HG03135 (cell line): ENCODE measurements around the gene KRT10.
"Not testable (repeated sequence)": the region's sequence is repeated elsewhere in the genome, so short reads cannot be mapped to it uniquely, and the experiment has no call there.

Experiments used
- ATAC-seq: cut with Tn5 transposase; IDR thresholded peaks from one replicate; pipeline ENCODE4 v1.9.1; 2021; ENCODE audit warnings: mild to moderate bottlenecking, moderate library complexity; ENCODE audit not compliant: unreplicated experiment

KRT10 gene

DNA sequence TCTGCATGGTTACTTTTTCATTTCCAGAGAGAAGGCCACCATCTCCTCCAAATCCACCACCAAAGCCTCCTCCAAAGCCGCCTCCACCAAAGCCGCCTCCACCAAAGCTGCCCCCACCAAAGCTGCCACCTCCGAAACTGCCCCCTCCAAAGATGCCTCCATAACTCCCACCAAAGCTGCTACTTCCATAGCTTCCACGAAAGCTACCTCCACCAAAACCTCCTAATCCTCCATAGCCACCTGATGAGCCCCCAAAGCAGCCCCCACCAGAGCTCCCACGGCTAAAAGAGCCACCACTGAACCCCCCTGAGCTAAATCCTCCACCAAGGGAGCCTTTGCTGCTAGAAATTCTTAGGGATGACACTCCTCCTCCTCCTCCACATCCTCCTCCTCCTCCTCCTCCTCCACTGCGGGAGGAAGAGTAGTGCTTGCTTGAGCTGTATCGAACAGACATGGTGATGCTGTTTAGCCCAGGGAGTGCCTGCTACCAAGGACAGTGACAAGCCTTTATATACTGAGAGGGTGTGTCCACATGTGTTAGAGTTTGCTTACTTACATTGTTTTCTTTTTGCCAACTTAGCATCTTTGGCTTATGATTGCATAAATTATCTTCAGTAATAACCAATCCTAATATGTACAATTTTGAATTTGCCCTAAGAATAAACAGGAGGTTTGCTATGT is at the start of gene KRT10:
Gene KRT10 (minus strand): TSS at position 483 of the 681 bp plus-strand sequence. CDS start 29 bp downstream, at position 454.
- ATAC-seq, result no peak

GRCh38 chr17:40871316-40871715 is 48.9 kb upstream of the KRT10 start:
- ATAC-seq, result no peak

GRCh38 chr17:40870136-40870535 is 47.7 kb upstream of the KRT10 start:
- no peak for ATAC-seq

DNA sequence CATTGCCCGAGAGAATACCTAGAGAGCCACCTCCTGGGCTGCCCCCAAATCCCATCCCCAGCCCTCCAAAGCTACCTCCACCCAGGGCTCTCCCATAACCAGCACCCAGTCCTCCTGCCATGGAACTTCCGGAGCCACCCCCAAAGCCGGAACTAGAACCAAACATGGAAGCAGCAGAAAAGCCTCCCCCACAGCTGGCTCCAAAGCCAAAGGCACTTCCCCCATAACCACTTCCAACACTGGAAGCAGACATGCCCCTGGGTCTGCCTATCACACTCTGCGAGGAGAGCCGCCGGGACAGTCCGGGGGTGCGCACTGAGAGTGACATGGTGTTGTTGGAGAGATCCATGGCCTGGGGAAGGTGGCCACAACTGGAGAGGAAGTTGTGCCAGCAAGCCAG is 44.4 kb upstream of the KRT10 start, which contains the start of gene KRT12:
Gene KRT12 (minus strand): TSS at position 386 of the 400 bp plus-strand sequence. CDS start 37 bp downstream, at position 349.
- ATAC-seq, result no peak

GRCh38 chr17:40864661-40865390 is 42.4 kb upstream of the KRT10 start:
- no peak for ATAC-seq

DNA sequence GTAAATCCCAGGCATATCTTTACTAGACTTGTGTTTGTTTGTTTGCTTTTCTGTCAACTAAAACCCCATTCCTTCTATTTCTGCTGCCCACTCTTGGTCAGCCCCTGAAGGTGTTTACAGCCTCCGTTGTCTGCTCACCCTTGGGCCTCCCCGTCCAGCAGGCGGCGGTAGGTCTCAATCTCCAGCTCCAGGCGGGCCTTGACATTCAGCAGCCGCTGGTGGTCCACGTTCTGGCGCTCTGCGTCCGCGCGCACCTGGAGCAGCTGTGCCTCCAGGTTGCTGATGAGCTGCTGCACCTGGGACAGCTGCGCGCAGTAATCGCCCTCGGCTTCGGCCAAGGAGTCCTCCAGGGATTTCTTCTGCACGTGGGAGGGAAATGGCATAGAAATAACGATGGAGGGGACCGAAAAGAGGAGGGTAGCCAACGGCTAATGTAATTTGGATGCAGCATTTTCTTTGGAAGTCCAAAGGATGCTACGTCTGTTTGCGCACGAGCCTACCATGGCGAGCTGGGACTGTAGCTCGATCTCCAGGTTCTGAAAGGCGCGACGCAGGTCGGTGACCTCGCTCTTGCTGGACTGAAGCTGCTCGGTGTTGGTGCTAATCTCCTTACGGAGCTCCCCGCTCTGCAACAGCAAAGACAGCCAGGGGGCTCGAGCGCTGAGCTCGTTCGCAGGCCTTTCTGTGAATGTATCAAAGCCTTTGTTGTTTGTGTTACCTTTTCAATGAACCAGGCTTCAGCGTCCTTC is 40.7 kb upstream of the KRT10 start:
- ATAC-seq, result no peak

- ATAC-seq, result no peak
These were observed 37.1 kb upstream of the KRT10 start for GRCh38 chr17:40859536-40859935.

DNA sequence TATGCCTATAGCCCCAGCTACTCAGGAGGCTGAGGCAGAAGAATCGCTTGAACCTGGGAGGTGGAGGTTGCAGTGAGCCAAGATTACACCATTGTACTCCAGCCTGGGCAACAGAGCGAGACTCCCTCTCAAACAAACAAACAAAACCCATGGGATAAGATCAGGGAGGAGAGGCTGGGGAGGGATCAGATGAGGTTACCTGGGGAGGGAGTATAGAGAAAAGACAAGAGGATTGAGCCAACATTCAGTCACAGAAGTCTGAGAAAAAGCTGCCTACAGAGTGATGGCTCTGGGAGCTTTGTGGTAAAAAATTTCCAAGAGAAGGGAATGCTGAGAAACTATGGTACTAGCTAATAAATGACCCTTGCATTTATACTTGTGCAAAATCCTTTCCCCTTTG is 36.3 kb upstream of the KRT10 start:
- ATAC-seq, result not testable (repeated sequence)

DNA sequence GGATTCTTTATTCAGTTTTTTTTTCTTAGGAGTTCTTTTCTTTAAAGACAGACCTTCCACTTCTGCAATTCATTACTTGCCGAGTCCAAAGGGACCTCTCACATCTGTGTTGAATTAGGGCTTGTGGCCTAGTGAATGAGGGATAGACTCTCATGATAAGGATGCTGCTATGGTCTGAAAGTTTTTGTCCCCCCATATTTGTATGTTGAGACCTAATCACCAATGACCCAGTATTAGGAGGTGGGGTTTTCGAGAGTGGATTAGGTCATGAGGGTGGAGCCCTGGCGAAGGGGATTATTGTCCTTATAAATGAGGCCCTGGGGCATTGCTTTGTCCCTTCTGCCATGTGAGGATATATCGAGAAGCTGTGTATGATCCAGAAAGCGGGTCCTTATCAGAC is 35.1 kb upstream of the KRT10 start:
- ATAC-seq, result no peak

DNA sequence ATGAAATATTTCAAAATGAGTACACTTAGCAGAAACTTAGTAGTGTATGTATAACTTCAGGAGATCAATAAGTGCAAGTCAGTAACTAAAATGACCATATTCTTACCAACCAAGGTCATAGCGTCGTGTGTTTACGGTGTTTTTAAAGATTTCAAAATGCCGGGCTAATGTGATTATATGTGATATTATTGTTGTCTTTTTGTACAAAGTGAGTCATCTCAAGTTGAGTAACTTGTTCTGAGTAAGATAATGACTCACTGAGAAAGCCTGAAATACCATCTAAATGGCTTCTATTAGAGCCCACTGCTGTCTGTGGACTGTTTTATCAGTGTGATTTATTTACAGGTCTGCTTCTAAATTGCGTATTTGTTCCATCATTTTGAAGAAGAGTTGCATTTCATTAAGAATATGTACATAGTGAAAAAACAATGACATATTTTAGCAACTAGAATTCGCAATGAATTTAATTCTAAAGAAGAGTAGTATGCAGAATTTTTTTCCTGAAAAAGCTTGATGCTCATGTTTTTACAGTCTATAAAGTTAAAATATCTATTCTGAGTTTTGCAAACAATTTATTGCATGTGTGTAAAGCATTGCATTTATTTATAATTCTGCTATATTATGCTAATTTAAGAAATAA is 31.9 kb upstream of the KRT10 start:
- ATAC-seq, result no peak

DNA sequence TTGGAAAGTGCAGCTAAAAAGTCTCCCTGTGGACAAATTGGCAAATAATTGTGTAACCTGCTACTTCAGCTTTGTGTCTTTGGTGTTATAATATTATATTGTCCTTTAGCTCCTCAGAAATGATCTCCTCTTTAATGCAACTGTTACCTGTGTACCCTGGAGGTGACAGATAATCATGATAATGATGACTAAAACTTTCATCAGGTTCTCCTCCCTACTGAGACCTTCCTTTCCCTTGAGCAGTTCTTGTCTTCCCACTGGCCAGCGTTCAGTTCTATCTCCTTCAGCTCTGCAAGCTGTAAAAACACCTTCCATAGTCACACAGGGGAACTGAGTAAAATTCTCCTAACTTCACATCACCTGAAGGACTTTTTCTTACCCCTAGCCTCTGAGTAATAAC is 29.9 kb upstream of the KRT10 start:
- ATAC-seq, result no peak

DNA sequence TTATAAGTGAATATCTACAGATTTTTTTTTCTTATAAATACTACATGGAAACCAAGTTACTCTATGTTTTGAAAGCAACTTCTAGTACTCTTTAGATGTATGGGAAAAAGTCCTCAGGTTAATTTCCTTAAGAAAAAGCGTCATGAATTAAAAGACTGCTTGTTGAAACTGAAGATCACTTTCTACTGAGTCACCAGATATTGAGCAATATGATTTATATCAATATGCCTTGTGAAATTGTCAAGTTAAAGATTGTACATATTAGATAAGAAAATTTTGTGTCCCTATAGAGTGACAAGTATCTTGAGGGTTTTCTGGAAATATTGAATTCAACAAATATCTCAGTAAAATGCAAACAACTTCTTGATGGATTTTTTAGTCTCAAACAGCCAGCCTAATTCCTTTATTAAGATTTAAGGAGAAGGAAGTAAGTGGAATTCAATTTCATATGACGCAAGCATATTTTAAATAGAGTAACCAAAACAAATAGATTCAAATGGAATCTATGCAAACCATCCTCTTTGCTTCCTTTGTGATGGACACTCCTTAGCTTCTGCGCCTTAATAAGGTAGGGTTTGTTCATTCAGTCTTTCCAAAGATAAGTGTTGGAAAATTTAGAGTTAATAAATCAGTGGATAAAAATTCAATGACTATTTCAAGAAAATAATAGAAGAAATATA is 28.0 kb upstream of the KRT10 start:
- ATAC-seq, result no peak

- ATAC-seq, result no peak
These were observed 27.3 kb upstream of the KRT10 start for GRCh38 chr17:40849723-40850122.

DNA sequence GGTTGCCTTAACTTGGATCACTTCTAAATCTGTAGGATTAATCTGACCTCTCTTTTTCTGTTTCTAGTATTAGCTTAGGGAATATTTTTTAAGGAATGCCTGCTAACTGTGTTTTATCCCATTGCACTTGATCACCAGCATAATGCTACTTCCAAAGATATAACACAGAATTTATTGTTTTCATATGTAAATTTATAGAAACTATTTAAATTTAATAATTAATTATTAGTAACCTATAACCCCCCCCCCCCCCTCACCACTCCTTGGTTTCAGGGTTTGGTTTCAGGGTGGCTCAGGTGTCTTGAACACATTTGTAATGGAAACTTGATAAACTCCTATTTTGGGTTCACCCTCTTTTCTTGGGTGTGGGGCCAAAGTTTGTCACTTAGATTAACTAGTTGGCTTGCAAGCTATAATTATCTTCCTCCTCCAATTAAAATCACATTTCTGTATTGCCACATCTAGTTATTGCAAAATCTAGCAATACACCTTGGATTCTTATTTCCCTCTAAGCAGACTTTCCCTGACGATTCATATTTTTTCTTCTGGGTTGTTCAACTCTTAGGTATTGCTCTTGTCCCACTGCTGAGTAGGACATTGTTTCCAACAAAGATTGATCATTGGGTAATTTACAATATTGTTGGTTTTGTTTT is 26.3 kb upstream of the KRT10 start:
- no peak for ATAC-seq

- no peak for ATAC-seq
These were observed 24.2 kb upstream of the KRT10 start for GRCh38 chr17:40846515-40847144.

- no peak for ATAC-seq
These were observed 22.3 kb upstream of the KRT10 start for GRCh38 chr17:40844671-40845107.

DNA sequence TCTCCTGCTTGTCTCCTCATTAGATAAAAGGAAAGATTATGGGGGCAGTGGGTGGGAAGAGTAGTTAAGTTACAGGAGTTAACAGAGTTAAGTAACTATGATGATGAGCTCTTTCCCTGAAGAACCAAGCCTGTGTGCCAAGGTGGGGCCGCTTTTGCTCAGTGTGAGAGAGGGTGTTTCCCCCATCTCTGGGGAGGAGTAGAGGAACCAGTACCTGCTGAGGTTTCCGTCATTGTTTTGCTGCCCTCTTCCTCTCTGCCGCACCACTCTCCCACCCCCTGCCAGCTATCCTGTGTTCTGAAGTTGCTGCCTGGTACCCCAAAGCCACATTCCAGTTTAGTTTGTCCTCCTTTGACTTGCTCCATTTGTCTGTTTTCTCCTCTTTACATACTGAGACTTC is 20.8 kb upstream of the KRT10 start:
- ATAC-seq, result no peak

GRCh38 chr17:40841246-40841645 is 18.8 kb upstream of the KRT10 start:
- no peak for ATAC-seq

DNA sequence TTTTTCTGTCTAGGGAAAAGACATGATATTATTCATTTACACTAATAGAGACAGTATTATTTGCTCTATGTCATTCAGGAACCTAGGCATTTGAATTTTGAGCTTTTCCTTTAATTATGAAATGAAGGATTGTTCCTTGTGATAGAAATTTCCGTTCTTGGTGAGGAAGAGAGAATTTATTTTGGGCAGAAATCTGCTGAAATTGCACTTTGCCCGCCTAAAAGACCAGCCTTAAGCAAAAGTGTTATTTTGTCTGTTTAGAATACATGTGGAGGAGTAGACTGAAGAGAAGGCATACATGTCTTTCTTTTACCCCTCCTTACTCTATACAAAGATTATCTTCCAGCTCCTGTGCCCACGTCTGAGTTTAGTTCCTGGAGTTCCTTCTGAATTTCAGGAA is 16.8 kb upstream of the KRT10 start:
- no peak for ATAC-seq

- no peak for ATAC-seq
These were observed 13.6 kb upstream of the KRT10 start for GRCh38 chr17:40836020-40836419.
